Bronchial epithelial cell (primary cell): Measurements from ENCODE around the gene SYTL3. TPM values are rescaled to one million over a fixed set of nuclear protein-coding genes. Genes with fewer than 3 reads are reported as not detected.

Experiments
- DNase-seq: peaks from one replicate; pipeline ENCODE4 v3.0.0-alpha.2; 2010; ENCODE audit warnings: low read depth
- FAIRE-seq: peaks from 2 replicates; lab custom pipeline; 2011; peaks lifted over from hg19 to GRCh38; lab: Jason Lieb, UNC
- H3K27me3 ChIP-seq: 2 replicates; pipeline ENCODE4 v1.5.1; 2011; ENCODE audit warnings: low read length; ENCODE audit not compliant: control insufficient read depth, insufficient read depth
- H3K36me3 ChIP-seq: 2 replicates; pipeline ENCODE4 v1.5.1; 2011; ENCODE audit warnings: low read length; ENCODE audit not compliant: control insufficient read depth, insufficient read depth
- H3K4me3 ChIP-seq: 2 replicates; pipeline ENCODE4 v1.5.1; 2011; ENCODE audit warnings: mild to moderate bottlenecking, low read depth, low read length, control low read depth
- total RNA-seq: library from RNA; depleted of rRNA; stranded (reverse); fragments of >200 nt; gene quantifications from 2 replicates; pipeline ENCODE4 v1.2.1, GENCODE V29; 2014
- TF ChIP-seq, protein P1 (sequence below): IDR thresholded peaks from 2 replicates; pipeline ENCODE4 v1.5.1; 2011; ENCODE audit warnings: mild to moderate bottlenecking, moderate library complexity, low read length, control low read depth, inconsistent platforms; ENCODE audit not compliant: insufficient read depth, severe bottlenecking

SYTL3 gene
- total RNA-seq, 1 donor from 2014 or later = 1.1 TPM

DNA sequence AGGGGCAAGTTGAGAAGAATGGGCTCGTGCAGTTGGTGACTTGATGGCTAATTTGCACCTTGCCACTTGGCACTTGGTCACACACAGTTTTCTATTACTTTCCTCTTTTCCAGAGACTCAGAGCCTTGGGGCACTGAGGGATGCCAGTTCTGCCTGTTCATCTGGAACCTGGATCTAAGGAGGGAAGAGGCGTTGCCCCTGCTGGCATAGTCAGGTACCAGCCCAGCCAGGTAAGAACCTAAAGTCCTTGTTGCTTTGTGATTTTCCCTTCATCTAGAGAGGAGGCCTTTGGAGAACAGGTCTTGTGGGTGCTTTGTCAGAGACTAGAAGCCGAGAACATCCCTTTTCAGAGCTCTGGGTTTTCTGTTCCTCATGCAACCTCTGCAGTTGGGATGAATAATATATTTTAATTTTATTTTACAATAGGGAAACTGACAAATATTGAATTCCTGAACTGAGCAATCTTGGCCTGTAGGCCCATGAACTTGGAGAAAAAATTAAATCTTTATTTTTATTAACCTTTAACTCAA is 11.4 kb downstream of the SYTL3 start:
- TF ChIP-seq, protein P1, sequence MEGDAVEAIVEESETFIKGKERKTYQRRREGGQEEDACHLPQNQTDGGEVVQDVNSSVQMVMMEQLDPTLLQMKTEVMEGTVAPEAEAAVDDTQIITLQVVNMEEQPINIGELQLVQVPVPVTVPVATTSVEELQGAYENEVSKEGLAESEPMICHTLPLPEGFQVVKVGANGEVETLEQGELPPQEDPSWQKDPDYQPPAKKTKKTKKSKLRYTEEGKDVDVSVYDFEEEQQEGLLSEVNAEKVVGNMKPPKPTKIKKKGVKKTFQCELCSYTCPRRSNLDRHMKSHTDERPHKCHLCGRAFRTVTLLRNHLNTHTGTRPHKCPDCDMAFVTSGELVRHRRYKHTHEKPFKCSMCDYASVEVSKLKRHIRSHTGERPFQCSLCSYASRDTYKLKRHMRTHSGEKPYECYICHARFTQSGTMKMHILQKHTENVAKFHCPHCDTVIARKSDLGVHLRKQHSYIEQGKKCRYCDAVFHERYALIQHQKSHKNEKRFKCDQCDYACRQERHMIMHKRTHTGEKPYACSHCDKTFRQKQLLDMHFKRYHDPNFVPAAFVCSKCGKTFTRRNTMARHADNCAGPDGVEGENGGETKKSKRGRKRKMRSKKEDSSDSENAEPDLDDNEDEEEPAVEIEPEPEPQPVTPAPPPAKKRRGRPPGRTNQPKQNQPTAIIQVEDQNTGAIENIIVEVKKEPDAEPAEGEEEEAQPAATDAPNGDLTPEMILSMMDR = peak; percentile 37
- FAIRE-seq (no peak), DNase-seq (no peak)
- no peaks in the 10 kb centered on the region for H3K36me3 ChIP-seq
- H3K27me3 ChIP-seq = no peaks in the 10 kb centered on the region
- no peak overlapping the region for H3K4me3 ChIP-seq

DNA sequence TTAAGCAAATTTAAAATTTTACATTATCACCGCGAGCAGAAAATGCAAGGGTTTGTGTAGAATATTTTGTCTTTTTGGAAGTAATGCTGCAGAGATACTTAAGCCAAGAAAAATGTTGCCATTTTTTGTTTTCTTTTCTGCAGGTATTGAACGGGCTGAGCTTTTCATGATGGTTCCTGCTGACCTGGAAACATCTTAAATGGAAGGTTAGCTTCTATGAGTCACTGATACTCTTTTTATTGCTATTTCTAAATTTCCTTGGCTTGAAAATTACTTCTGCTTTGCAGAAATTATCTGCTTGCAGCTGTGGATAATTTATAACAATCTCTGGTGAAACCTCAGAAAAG is 12.7 kb downstream of the SYTL3 start:
- no peaks in the 10 kb centered on the region for H3K27me3 ChIP-seq
- TF ChIP-seq, protein P1 = no peak
- FAIRE-seq (no peak), DNase-seq (no peak)
- H3K36me3 ChIP-seq = no peaks in the 10 kb centered on the region
- H3K4me3 ChIP-seq = no peak overlapping the region

DNA sequence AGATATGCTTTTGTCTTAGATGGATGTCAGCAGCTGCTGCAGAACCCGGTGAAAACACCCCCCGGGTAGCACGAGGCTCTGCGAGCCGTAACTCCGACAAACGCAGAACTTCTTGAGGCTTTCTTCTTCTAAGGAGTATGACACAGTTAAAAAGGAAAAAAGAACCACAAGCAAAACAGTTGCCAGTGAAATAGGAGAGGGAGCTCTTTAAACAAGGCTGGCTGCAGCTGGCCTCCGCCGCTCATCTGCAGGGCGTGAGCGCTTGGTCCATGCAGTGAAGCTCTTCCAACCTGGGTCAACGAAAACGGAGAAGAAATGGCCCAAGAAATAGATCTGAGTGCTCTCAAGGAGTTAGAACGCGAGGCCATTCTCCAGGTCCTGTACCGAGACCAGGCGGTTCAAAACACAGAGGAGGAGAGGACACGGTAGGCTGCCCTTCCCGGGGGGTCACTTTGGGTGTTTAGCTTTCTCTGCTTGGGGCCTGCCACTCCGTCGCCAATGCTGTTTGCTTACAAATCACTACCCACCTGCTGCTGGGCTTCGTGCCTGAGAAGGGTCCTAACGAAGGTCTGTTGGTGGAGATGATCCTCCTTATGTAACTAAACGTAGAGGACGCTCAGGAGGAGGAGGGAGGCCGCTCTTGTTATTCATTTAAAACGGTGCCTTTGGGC is 13.2 kb downstream of the SYTL3 start:
- no peak overlapping the region for H3K4me3 ChIP-seq
- no peaks in the 10 kb centered on the region for H3K36me3 ChIP-seq
- FAIRE-seq = peak; percentile 66
- TF ChIP-seq, protein P1 = no peak
- DNase-seq = no peak
- H3K27me3 ChIP-seq = no peaks in the 10 kb centered on the region

DNA sequence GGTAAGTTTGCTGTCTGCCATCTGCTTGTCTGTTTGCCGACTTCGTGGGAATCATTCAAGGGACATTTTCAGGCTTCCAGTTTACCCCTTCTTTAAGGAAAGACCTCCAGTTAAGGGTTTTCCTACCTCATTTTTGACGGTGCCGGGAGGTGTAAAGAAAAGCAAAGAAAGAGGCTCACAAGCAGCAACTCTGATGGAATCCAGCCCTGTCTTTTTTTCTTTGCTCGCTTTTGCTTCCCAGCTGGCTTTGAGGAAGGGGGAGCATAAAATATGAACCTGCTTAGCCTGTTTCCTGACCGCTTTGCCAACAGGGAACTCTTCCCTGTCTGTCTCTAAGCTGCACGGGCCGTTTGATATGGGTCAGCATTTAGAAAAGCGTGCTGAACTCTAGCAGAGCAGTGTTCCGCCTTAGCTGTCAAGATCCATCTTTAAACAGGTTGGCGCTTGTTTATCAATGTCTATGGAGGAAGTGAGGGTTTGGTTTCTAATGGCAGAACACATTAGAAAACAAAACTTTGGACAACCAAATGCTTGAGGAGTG is 13.8 kb downstream of the SYTL3 start:
- TF ChIP-seq, protein P1 = no peak
- FAIRE-seq (no peak), DNase-seq (peak; percentile 75)
- H3K36me3 ChIP-seq = no peaks in the 10 kb centered on the region
- H3K27me3 ChIP-seq = no peaks in the 10 kb centered on the region
- H3K4me3 ChIP-seq = no peak overlapping the region

DNA sequence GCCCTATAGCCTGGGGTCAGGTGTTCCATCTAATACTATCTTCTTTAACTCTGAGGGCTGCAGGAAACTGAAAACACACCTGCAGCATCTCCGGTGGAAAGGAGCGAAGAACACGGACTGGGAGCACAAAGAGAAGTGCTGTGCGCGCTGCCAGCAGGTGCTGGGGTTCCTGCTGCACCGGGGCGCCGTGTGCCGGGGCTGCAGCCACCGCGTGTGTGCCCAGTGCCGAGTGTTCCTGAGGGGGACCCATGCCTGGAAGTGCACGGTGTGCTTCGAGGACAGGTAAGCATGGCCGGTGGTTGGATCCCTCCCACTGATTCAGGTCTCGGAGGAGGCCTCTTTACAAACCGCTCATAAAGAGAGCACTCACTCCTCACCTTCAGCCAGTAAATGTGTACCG is 15.5 kb downstream of the SYTL3 start:
- TF ChIP-seq, protein P1 = no peak
- no peaks in the 10 kb centered on the region for H3K36me3 ChIP-seq
- no peak for FAIRE-seq

More for the DNA sequence above, 15.5 kb downstream of the SYTL3 start:
- no peak for DNase-seq
- no peak overlapping the region for H3K4me3 ChIP-seq
- no peaks in the 10 kb centered on the region for H3K27me3 ChIP-seq
